Vagina (tissue), 2 donors: ENCODE measurements around the gene TGFBR3.

Source experiments
- POLR2A ChIP-seq, 2 donors: fragments of 450-650 bp; IDR thresholded peaks; one replicate each; pipeline ENCODE4 v1.6.1; 2017; ENCODE audit warnings: antibody characterized with exemption in 2 of 2, mild to moderate bottlenecking in 2 of 2, moderate library complexity in 2 of 2
- TF ChIP-seq, protein P1 (sequence below), 3 experiments: fragments of 450-650 bp in 2 of 3; fragments of 200-600 bp in 1 of 3; sonication (generic) in 1 of 3; IDR thresholded peaks; one replicate each; pipeline ENCODE4 v1.5.1; 2017 to 2019; ENCODE audit warnings: antibody characterized with exemption in 3 of 3, mild to moderate bottlenecking in 2 of 3, moderate library complexity in 2 of 3

DNA sequence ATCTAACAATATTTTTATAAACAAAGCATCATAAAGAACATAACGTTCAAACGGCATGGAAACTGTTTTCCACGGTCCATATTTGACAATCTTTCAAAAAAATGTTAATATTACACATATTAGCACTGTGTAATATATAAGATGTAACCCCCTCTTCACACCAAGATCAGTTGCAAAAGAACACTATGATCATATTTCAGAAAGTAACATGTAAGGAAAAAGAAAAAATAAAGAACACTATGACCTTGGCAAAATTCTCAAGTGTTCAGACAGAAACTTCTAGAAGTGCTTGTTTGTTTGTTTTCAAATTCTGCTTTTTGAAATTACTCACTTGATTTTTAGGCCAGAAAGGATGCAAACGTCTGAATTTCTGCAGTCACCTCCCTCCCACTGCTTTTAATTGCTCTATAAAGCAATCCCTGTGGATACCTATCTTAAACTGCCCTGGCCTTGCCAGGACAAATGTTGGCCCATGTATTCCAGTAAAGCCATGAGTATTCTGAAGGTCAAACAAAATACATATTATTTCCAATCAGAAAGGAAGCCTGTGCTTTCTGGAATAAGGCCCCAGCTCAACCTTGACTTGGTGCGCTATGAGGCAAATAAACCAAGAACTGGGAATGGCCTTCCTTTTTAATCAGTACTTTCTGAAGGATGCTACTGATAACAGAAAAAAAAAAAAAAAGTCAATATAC is 68.6 kb downstream of the TGFBR3 start:
- TF ChIP-seq, protein P1, sequence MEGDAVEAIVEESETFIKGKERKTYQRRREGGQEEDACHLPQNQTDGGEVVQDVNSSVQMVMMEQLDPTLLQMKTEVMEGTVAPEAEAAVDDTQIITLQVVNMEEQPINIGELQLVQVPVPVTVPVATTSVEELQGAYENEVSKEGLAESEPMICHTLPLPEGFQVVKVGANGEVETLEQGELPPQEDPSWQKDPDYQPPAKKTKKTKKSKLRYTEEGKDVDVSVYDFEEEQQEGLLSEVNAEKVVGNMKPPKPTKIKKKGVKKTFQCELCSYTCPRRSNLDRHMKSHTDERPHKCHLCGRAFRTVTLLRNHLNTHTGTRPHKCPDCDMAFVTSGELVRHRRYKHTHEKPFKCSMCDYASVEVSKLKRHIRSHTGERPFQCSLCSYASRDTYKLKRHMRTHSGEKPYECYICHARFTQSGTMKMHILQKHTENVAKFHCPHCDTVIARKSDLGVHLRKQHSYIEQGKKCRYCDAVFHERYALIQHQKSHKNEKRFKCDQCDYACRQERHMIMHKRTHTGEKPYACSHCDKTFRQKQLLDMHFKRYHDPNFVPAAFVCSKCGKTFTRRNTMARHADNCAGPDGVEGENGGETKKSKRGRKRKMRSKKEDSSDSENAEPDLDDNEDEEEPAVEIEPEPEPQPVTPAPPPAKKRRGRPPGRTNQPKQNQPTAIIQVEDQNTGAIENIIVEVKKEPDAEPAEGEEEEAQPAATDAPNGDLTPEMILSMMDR (IDR thresholded peaks at IDR 0.05): no peak
- no peak for TF ChIP-seq POLR2A (IDR thresholded peaks at IDR 0.05)
